ENCODE data around the gene DST.

Gene DST

DNA sequence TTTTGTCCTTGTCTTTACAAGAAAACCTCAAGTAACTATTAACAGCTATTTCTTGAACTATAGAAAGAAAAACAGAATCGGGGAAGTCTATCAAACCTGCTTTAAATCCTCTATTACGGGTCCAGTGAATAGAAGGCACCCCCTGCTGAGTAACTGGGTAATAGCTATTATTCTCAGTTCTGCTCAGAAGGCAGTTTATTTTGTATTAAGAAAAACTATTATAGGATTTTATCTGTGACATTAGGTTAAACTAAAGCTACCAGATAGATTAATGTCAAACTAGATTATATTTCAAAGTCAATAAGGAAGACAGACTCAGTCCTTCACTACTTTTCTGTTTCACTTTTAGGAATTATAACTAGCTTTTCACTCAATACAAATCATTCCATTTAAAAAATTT, 93.7 kb downstream of the DST start:
- Histone ChIP-seq H3K4me3 (replicated peaks; ENCODE audit: insufficient read depth, low read length) (no peak overlapping the region), H3K27me3 (ENCODE audit: insufficient read depth, poor library complexity, severe bottlenecking) (no peaks in the 10 kb centered on the region), H3K27ac (replicated peaks) (no peak overlapping the region)
- TF ChIP-seq GABPA (IDR thresholded peaks at IDR 0.05; ENCODE audit: low read depth) (no peak), SPI1 (IDR thresholded peaks at IDR 0.05; ENCODE audit: borderline replicate concordance, low read depth) (no peak), POLR2AphosphoS5 (IDR thresholded peaks at IDR 0.05; ENCODE audit: low read depth) (no peak), REST (IDR thresholded peaks at IDR 0.05; ENCODE audit: insufficient replicate concordance, low read depth) (no peak)
- TF ChIP-seq, protein P1, sequence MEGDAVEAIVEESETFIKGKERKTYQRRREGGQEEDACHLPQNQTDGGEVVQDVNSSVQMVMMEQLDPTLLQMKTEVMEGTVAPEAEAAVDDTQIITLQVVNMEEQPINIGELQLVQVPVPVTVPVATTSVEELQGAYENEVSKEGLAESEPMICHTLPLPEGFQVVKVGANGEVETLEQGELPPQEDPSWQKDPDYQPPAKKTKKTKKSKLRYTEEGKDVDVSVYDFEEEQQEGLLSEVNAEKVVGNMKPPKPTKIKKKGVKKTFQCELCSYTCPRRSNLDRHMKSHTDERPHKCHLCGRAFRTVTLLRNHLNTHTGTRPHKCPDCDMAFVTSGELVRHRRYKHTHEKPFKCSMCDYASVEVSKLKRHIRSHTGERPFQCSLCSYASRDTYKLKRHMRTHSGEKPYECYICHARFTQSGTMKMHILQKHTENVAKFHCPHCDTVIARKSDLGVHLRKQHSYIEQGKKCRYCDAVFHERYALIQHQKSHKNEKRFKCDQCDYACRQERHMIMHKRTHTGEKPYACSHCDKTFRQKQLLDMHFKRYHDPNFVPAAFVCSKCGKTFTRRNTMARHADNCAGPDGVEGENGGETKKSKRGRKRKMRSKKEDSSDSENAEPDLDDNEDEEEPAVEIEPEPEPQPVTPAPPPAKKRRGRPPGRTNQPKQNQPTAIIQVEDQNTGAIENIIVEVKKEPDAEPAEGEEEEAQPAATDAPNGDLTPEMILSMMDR (IDR thresholded peaks at IDR 0.05; ENCODE audit: insufficient read depth, low read length) = no peak
- DNase-seq (ENCODE audit: low read depth in 1 of 2, low spot score in 1 of 2) = no peak

- no peak for DNase-seq (ENCODE audit: low read depth in 1 of 2, low spot score in 1 of 2)
- H3K27ac ChIP-seq (replicated peaks) = no peak overlapping the region
- H3K27me3 ChIP-seq (ENCODE audit: insufficient read depth, poor library complexity, severe bottlenecking) = no peaks in the 10 kb centered on the region
- no peak for TF ChIP-seq POLR2AphosphoS5 (IDR thresholded peaks at IDR 0.05; ENCODE audit: low read depth)
- TF ChIP-seq SPI1 (IDR thresholded peaks at IDR 0.05; ENCODE audit: borderline replicate concordance, low read depth) = no peak
- no peak for TF ChIP-seq REST (IDR thresholded peaks at IDR 0.05; ENCODE audit: insufficient replicate concordance, low read depth)
- no peak for TF ChIP-seq GABPA (IDR thresholded peaks at IDR 0.05; ENCODE audit: low read depth)
- TF ChIP-seq, protein P1 (IDR thresholded peaks at IDR 0.05; ENCODE audit: insufficient read depth, low read length) = no peak
- no peak overlapping the region for H3K4me3 ChIP-seq (replicated peaks; ENCODE audit: insufficient read depth, low read length)
Observed at GRCh38 chr6:56547687-56548086, 95.0 kb downstream of the DST start.

GRCh38 chr6:56542364-56543331, 100.0 kb downstream of the DST start:
- peak overlapping the region; percentile 52 for H3K4me3 ChIP-seq (replicated peaks; ENCODE audit: insufficient read depth, low read length)
- DNase-seq (ENCODE audit: low read depth in 1 of 2, low spot score in 1 of 2) = peak; percentile 50 to 90
- TF ChIP-seq POLR2AphosphoS5 (IDR thresholded peaks at IDR 0.05; ENCODE audit: low read depth) = peak; percentile 32; the same call in 1 of the 2 replicates
- TF ChIP-seq, protein P1 (IDR thresholded peaks at IDR 0.05; ENCODE audit: insufficient read depth, low read length) = no peak
- H3K27ac ChIP-seq (replicated peaks) = peak overlapping the region; percentile 50
- H3K27me3 ChIP-seq (ENCODE audit: insufficient read depth, poor library complexity, severe bottlenecking) = no peaks in the 10 kb centered on the region
